ENCODE data around the gene TMEM233.
"Not testable (repeated sequence)": the region's sequence is repeated elsewhere in the genome, so short reads cannot be mapped to it uniquely, and the experiment has no call there.

TMEM233 gene

GRCh38 chr12:119613319-119613936, 19.9 kb downstream of the TMEM233 start:
- H3K27me3 ChIP-seq (replicated peaks; ENCODE audit: control insufficient read depth, insufficient read depth, low read length), result no peaks in the 10 kb centered on the region
- H3K9me3 ChIP-seq (ENCODE audit: control insufficient read depth, low read length), result no peaks in the 10 kb centered on the region
- no peak for DNase-seq (ENCODE audit: low read depth)
- H3K4me3 ChIP-seq (ENCODE audit: low read length), result no peak overlapping the region
- H3K36me3 ChIP-seq (ENCODE audit: control insufficient read depth, insufficient read depth, low read length, severe bottlenecking), result no peaks in the 10 kb centered on the region
- H3K4me1 ChIP-seq (ENCODE audit: control insufficient read depth, insufficient read depth, low read length), result no peaks in the 10 kb centered on the region
- no peak overlapping the region for H3K9ac ChIP-seq (ENCODE audit: low read length)

GRCh38 chr12:119614705-119615104, 21.1 kb downstream of the TMEM233 start:
- Histone ChIP-seq H3K27me3 (replicated peaks; ENCODE audit: control insufficient read depth, insufficient read depth, low read length) (no peaks in the 10 kb centered on the region), H3K36me3 (ENCODE audit: control insufficient read depth, insufficient read depth, low read length, severe bottlenecking) (no peaks in the 10 kb centered on the region), H3K4me1 (ENCODE audit: control insufficient read depth, insufficient read depth, low read length) (no peaks in the 10 kb centered on the region), H3K9me3 (ENCODE audit: control insufficient read depth, low read length) (no peaks in the 10 kb centered on the region), H3K4me3 (ENCODE audit: low read length) (no peak overlapping the region), H3K9ac (ENCODE audit: low read length) (no peak overlapping the region)
- DNase-seq (ENCODE audit: low read depth), result no peak

- Histone ChIP-seq H3K9me3 (ENCODE audit: control insufficient read depth, low read length) (no peaks in the 10 kb centered on the region), H3K36me3 (ENCODE audit: control insufficient read depth, insufficient read depth, low read length, severe bottlenecking) (no peaks in the 10 kb centered on the region), H3K9ac (ENCODE audit: low read length) (no peak overlapping the region), H3K27me3 (replicated peaks; ENCODE audit: control insufficient read depth, insufficient read depth, low read length) (no peaks in the 10 kb centered on the region), H3K4me1 (ENCODE audit: control insufficient read depth, insufficient read depth, low read length) (no peaks in the 10 kb centered on the region), H3K4me3 (ENCODE audit: low read length) (no peak overlapping the region)
- no peak for DNase-seq (ENCODE audit: low read depth)
Measured at GRCh38 chr12:119615518-119616475, 22.2 kb downstream of the TMEM233 start.

DNA sequence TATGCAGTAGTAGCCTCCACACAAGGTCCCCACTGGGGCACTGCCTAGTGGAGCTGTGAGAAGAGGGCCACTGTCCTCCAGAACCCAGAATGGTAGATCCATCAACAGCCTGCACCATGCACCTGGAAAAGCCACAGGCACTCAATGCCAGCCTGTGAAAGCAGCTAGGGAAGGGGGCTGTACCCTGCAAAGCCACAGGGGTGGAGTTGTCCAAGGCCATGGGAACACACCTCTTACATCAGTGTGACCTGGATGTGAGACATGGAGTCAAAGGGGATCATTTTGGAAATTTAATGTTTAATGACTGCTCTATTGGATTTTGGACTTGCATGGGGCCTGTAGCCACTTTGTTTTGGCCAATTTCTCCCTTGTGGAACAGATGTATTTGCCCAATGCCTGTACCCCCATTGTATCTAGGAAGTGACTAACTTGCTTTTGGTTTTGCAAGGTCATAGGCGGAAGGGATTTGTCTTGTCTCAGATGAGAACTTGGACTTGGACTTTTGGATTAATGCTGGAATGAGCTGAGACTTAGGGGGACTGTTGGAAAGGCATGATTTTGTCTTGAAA, 24.8 kb downstream of the TMEM233 start:
- not testable (repeated sequence) for H3K9ac ChIP-seq (ENCODE audit: low read length); H3K27me3 ChIP-seq (replicated peaks; ENCODE audit: control insufficient read depth, insufficient read depth, low read length); H3K36me3 ChIP-seq (ENCODE audit: control insufficient read depth, insufficient read depth, low read length, severe bottlenecking); H3K4me3 ChIP-seq (ENCODE audit: low read length); H3K9me3 ChIP-seq (ENCODE audit: control insufficient read depth, low read length); DNase-seq (ENCODE audit: low read depth); H3K4me1 ChIP-seq (ENCODE audit: control insufficient read depth, insufficient read depth, low read length)

- Histone ChIP-seq H3K9ac (ENCODE audit: low read length) (no peak overlapping the region), H3K9me3 (ENCODE audit: control insufficient read depth, low read length) (no peaks in the 10 kb centered on the region), H3K4me1 (ENCODE audit: control insufficient read depth, insufficient read depth, low read length) (peaks cover 3% of the 10 kb centered on the region), H3K36me3 (ENCODE audit: control insufficient read depth, insufficient read depth, low read length, severe bottlenecking) (no peaks in the 10 kb centered on the region), H3K27me3 (replicated peaks; ENCODE audit: control insufficient read depth, insufficient read depth, low read length) (no peaks in the 10 kb centered on the region), H3K4me3 (ENCODE audit: low read length) (no peak overlapping the region)
- DNase-seq (ENCODE audit: low read depth), result no peak
Measured at GRCh38 chr12:119620490-119620889, 26.9 kb downstream of the TMEM233 start.

GRCh38 chr12:119621878-119622277, 28.3 kb downstream of the TMEM233 start:
- H3K4me3 ChIP-seq (ENCODE audit: low read length), result no peak overlapping the region
- no peaks in the 10 kb centered on the region for H3K9me3 ChIP-seq (ENCODE audit: control insufficient read depth, low read length)
- no peak for DNase-seq (ENCODE audit: low read depth)
- peaks cover 3% of the 10 kb centered on the region for H3K4me1 ChIP-seq (ENCODE audit: control insufficient read depth, insufficient read depth, low read length)
- no peaks in the 10 kb centered on the region for H3K36me3 ChIP-seq (ENCODE audit: control insufficient read depth, insufficient read depth, low read length, severe bottlenecking)
- no peaks in the 10 kb centered on the region for H3K27me3 ChIP-seq (replicated peaks; ENCODE audit: control insufficient read depth, insufficient read depth, low read length)
- no peak overlapping the region for H3K9ac ChIP-seq (ENCODE audit: low read length)

DNA sequence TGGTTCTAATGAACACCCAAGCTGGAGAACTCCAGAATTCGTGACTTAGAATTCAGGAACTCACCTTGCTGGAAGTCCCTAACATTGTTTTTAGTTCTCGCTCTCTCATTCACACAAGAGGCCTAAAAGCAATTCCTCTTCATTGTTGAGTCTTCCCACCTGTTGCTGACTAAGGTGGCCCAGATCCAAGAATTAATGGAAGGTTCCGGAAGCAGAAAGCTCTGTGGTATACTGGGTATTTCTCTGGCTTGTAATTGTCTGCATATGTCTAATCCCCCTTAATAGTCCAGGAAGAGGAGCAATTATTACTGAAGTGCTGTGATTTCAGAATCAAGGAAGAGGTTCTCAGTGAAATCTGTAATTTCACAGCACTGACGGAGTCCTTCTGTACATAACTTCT, 31.4 kb downstream of the TMEM233 start:
- no peak for DNase-seq (ENCODE audit: low read depth)
- H3K36me3 ChIP-seq (ENCODE audit: control insufficient read depth, insufficient read depth, low read length, severe bottlenecking), result no peaks in the 10 kb centered on the region

DNA sequence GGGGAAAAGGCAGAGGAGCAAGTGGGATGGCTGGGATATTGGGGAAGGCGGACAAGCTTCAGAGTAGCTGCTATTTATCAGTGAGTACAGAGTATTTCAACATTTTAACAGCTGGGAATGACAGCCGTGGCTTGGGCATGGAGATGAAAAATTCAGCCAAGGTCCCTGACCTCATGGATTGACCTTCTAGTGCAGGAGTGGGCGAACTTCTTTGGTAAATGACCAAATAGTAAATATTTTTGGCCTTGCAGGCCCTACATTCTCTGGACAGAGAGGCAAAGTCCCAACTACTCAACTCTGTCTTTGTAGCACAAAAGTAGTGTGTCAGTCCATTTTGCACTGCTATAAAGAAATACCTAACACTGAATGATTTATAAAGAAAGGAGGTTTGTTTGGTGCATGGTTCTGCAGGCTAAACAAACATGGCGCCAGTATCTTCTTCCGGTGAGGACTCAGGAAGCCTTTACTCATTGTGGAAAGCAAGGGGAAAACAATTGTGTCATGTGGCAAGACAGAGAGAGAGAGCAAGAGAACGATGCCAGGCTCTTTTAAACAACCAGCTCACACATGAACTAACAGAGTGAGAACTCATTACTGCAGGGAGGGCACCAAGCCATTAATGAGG, 33.6 kb downstream of the TMEM233 start:
- DNase-seq (ENCODE audit: low read depth), result no peak
- Histone ChIP-seq H3K9me3 (ENCODE audit: control insufficient read depth, low read length) (no peaks in the 10 kb centered on the region), H3K9ac (ENCODE audit: low read length) (no peak overlapping the region), H3K4me3 (ENCODE audit: low read length) (no peak overlapping the region), H3K27me3 (replicated peaks; ENCODE audit: control insufficient read depth, insufficient read depth, low read length) (no peaks in the 10 kb centered on the region), H3K4me1 (ENCODE audit: control insufficient read depth, insufficient read depth, low read length) (no peaks in the 10 kb centered on the region), H3K36me3 (ENCODE audit: control insufficient read depth, insufficient read depth, low read length, severe bottlenecking) (no peaks in the 10 kb centered on the region)

More for the DNA sequence above, 31.4 kb downstream of the TMEM233 start:
- H3K9me3 ChIP-seq (ENCODE audit: control insufficient read depth, low read length), result no peaks in the 10 kb centered on the region
- no peak overlapping the region for H3K4me3 ChIP-seq (ENCODE audit: low read length)
- H3K4me1 ChIP-seq (ENCODE audit: control insufficient read depth, insufficient read depth, low read length), result peaks cover 3% of the 10 kb centered on the region
- no peaks in the 10 kb centered on the region for H3K27me3 ChIP-seq (replicated peaks; ENCODE audit: control insufficient read depth, insufficient read depth, low read length)
- no peak overlapping the region for H3K9ac ChIP-seq (ENCODE audit: low read length)

GRCh38 chr12:119627686-119628085, 34.1 kb downstream of the TMEM233 start:
- H3K4me1 ChIP-seq (ENCODE audit: control insufficient read depth, insufficient read depth, low read length), result no peaks in the 10 kb centered on the region
- no peaks in the 10 kb centered on the region for H3K9me3 ChIP-seq (ENCODE audit: control insufficient read depth, low read length)
- DNase-seq (ENCODE audit: low read depth), result no peak
- no peak overlapping the region for H3K4me3 ChIP-seq (ENCODE audit: low read length)
- no peaks in the 10 kb centered on the region for H3K36me3 ChIP-seq (ENCODE audit: control insufficient read depth, insufficient read depth, low read length, severe bottlenecking)
- H3K9ac ChIP-seq (ENCODE audit: low read length), result no peak overlapping the region
- H3K27me3 ChIP-seq (replicated peaks; ENCODE audit: control insufficient read depth, insufficient read depth, low read length), result no peaks in the 10 kb centered on the region

GRCh38 chr12:119630223-119630780, 36.7 kb downstream of the TMEM233 start:
- peaks cover 5% of the 10 kb centered on the region for H3K27me3 ChIP-seq (replicated peaks; ENCODE audit: control insufficient read depth, insufficient read depth, low read length)
- H3K4me3 ChIP-seq (ENCODE audit: low read length), result no peak overlapping the region
- no peak for DNase-seq (ENCODE audit: low read depth)
- no peaks in the 10 kb centered on the region for H3K4me1 ChIP-seq (ENCODE audit: control insufficient read depth, insufficient read depth, low read length)
- no peaks in the 10 kb centered on the region for H3K9me3 ChIP-seq (ENCODE audit: control insufficient read depth, low read length)
- H3K36me3 ChIP-seq (ENCODE audit: control insufficient read depth, insufficient read depth, low read length, severe bottlenecking), result no peaks in the 10 kb centered on the region
- no peak overlapping the region for H3K9ac ChIP-seq (ENCODE audit: low read length)

All from adipocyte (in vitro differentiated cells).